Suprapubic skin (tissue), 3 donors: ENCODE measurements around the gene NRP1.

Experiments used
- POLR2AphosphoS5 ChIP-seq, 3 donors: sonication (generic); formaldehyde crosslinking; IDR thresholded peaks; one replicate each; pipeline ENCODE4 v1.6.1; 2017; ENCODE audit warnings: antibody characterized with exemption in 3 of 3
- TF ChIP-seq, protein P1 (sequence below), 2 donors: fragments of 200-600 bp in 1 of 2; fragments of 450-650 bp in 1 of 2; sonication (generic) in 1 of 2; IDR thresholded peaks; one replicate each; pipeline ENCODE4 v1.5.1; 2016 to 2019; ENCODE audit warnings: antibody characterized with exemption in 2 of 2, mild to moderate bottlenecking in 1 of 2, moderate library complexity in 1 of 2

DNA sequence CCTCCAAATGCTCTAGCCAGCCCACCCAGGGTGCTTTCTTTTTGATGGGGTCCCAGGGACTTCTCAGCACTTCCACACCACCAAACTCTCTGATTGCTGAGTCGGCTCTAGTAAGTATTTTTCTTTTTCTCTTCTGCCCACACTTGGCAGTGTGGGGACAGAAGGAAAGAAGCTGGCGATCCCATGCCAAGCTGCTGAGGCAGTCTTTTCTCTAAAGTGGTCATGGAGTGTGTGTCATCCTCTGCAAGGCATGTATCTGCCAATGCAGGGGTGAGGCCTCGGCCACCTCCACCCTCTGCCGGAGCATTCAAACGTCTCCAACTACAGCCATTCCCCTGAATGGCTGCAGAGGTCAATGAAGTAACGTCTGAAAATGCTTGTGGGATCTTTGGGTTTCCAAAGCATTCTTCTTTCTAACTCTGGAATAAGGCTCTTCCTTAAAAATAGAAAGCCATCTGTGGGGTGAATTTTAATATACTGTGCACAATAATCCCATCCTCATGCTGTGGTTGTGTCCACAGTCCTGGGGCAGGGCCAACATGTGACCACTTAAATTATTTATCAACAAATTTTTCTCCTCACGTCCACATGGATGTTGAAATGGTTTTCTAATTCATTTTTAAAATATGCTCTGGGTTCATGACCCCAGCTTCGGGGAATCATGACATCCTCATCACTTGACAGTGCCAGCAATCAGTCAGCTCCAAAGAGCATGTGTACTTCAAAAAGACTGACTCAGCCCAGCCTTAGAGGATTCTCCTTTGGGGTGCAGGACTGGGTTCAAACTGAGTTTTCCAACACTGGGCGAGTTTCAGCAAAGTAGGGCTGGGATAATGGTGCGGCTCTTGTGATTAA is 205.1 kb downstream of the NRP1 start:
- peak in 1 of 3 donors; percentile 16 for TF ChIP-seq POLR2AphosphoS5 (IDR thresholded peaks at IDR 0.05)
- TF ChIP-seq, protein P1, sequence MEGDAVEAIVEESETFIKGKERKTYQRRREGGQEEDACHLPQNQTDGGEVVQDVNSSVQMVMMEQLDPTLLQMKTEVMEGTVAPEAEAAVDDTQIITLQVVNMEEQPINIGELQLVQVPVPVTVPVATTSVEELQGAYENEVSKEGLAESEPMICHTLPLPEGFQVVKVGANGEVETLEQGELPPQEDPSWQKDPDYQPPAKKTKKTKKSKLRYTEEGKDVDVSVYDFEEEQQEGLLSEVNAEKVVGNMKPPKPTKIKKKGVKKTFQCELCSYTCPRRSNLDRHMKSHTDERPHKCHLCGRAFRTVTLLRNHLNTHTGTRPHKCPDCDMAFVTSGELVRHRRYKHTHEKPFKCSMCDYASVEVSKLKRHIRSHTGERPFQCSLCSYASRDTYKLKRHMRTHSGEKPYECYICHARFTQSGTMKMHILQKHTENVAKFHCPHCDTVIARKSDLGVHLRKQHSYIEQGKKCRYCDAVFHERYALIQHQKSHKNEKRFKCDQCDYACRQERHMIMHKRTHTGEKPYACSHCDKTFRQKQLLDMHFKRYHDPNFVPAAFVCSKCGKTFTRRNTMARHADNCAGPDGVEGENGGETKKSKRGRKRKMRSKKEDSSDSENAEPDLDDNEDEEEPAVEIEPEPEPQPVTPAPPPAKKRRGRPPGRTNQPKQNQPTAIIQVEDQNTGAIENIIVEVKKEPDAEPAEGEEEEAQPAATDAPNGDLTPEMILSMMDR (IDR thresholded peaks at IDR 0.05): no peak
